Suppressor macrophage (primary cell): Measurements from ENCODE around the gene PTCD3.

Experiments used
- DNase-seq, 4 experiments: peaks; one replicate each; pipeline ENCODE4 v3.0.0-alpha.2; 2020 to 2022
- total RNA-seq, 17 experiments: gene quantifications; one replicate each; lab custom pipeline; 2026; ENCODE audit warnings: mixed read lengths in 6 of 17, inconsistent platforms in 3 of 17; lab: John Stamatoyannopoulos, UW

PTCD3 gene
- total RNA-seq = 23.7 to 105 (median 66.1) reads per million in 17 experiments

DNA sequence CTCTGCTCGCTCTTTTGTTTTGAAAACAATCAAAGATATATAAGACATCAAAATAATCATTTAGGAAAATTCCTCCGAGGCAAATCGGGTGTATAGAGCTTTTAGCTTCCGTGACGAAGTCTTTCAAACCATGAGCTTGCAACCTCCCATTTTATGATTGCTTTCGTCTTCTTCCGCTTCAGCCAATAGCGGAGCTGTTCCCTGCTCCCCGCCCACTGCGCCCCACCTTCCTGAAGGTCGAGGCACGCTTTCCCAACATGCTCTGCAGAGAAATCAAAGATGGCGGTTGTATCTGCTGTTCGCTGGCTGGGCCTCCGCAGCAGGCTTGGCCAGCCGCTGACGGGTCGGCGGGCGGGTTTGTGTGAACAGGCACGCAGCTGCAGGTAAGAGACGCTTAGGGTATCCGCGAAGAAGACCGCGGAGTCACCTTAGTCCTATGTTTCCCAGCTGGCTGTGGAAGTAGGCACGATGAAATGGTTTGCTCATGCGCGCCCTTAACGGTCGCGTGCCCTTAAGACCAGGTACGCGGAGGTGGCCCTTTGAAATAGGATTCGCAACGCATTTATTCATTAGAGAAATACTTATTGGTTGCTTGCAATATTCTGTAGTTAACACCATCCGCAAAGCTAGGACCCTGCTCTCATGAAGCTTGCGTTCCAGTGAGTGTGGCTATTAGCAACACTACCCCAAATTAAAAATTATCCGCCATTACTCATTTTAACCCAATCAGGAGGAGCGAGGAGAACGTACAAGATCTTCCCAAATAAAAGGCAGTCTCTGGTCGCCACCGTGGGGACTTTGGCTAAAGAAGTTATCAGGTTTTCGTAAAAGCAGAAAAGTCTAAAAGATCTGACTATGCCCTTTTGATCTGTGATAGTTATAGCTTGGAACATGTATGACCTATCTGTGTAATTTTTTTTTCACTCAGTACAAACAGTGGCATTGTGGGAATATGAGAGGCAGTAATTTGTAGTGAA is at the start of gene PTCD3:
TSS of gene PTCD3 (plus strand) at position 267 of the 977 bp plus-strand sequence. CDS start at position 280, 13 bp downstream.
- DNase-seq = peak; percentile 95 to 98 (median 98)

DNA sequence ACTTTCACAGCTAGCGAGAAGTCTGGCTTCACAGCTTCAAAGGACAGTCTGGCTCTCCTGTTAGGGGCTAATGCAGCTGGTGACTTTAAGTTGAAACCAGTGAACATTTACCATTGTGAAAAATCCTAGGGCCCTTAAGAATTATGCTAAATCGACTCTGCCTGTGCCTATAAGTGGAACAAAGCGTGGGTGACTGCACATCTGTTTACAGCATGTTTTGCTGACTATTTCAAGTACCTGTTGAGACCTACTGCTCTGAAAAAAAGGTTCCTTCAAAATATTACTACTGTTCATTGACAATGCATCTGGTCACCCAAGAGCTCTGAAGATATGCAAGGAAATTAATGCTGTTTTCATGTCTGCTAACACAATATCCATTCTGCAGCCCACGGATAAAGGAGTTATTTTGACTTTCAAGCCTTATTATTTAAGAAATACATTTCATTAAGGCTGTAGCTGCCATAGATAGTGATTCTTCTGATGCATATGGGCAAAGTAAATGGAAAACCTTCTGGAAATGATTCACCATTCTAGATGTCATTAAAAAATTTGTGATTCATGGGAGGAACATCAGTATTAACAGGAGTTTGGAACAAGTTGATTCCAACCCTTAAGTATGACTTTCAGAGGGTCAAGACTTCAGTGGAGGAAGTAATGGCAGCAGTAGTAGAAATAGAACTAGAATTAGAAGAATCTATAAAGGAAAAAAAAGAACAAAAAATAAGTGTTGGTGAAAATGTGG is 49.3 kb upstream of the PTCD3 start:
- no peak for DNase-seq

DNA sequence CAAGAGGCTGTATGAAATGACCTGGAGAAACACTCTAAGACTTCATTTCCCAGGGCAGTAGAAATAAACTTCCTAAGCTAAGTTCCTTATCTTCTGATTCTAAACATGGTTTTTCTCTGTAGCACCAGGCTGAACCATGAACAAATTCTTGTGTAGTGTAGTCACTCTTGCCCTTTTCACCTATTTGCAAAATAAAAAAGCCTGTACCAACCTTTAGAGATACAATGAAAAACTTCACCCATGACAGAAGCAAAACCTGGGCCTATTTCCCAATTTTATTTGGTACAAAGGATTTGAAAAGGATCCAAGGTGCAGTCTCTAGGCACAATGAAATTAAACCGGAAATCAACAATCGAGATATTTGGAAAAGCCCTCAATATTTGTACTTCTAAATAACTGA is 44.0 kb upstream of the PTCD3 start:
- DNase-seq = no peak

DNA sequence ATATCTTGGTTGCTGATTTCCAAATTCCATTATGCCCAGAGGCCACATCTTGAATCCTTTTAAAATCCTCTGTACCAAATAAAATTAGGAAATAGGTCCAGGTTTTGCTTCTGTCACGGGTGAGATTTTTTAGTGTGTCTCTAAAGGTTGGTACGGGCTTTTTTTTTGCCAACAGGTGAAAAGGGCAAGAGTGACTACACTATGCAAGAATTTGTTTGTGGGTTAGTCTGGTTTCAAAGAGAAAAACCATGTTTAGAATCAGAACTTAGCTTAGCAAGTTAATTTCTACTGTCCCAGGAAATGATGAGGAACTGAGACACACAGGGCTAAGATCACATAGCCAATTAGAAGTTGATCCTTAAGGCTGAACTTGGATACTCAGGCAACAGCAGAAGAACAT is 42.0 kb upstream of the PTCD3 start:
- no peak for DNase-seq

DNA sequence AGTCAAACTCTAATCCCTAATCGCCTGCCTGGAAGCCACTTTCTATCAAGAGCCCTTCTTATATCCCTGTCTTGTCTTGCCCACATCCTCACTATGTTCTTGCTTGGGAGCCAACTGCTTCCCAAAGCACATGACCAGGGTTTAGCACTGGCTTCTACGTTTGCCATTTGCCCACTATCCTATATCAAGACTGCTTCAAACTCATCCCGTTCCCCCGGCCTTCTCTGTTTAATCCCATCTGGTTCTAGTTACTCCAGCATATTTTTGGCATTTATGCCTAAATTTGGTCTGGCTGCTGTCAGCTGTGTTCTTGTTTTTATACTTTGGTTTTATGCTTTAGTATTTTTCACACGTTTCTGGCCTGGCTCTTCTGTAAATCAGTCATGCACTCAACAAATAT is 40.5 kb upstream of the PTCD3 start:
- no peak for DNase-seq

DNA sequence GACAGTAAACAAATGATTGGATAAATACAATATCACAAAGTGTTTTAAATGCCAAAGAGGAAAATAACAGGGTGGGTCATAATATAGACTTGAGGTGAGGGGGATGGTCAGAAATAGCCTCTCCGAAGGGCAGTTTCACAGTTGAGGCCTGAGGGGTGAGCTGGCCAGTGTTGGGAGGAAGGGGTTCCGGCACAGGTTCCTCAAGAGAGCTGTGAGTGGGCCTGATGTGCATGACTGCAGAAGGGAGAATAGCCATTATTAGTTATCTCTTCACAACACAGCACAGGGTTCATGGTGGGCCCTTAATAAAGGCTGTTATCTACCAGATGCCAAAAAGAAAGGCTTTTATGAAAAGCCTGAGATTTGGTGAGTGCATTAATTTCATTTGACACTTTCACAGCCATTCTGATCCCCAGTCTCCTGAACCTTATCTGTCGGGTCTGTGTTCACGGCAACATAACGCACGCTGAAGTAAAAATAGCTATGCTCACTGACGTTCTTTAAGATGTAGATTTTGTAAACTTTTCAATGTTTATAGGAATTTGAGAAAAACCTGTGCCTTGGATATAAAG is 39.9 kb upstream of the PTCD3 start:
- no peak for DNase-seq

DNA sequence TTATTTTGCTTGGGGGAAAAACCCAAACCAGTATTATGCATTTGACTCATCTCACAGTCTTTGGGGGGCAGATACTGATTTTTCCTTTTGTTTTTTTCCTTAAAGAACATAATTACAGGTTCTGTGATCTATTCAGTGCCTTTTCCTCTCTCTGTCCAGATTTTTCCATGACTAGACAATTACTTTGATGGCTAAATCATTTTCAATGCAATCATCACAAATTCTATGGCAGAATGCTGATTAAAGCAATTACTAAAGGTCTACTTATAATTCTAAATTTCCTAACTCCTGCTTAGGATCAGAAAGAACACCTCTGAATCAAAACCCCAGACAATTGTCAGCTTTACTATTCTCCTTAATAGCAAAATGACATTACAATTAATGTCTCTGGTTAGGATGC is 39.1 kb upstream of the PTCD3 start:
- DNase-seq = no peak

DNA sequence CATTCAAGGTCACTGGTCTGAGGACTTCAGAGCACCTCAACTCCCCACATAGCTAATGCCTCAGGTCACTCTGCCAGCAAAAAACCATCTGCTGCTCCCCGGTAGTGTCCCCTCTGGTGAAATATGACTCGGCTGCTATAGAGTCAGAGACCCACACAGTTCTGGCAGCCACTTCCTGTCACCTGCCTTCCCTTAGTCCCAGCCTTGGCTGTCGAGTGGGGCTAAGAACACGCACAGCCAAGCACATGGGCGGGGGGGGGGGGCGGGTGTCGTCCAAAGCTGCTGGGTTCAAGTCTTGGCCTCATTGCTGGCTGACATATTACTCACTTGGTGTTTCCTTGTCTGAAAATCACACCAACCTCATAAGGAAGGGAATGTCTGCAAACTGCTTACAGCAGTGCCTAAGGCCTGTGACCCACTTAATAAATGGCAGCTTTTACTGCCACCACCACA is 37.9 kb upstream of the PTCD3 start:
- peak; percentile 26 to 62 (median 60) for DNase-seq

DNA sequence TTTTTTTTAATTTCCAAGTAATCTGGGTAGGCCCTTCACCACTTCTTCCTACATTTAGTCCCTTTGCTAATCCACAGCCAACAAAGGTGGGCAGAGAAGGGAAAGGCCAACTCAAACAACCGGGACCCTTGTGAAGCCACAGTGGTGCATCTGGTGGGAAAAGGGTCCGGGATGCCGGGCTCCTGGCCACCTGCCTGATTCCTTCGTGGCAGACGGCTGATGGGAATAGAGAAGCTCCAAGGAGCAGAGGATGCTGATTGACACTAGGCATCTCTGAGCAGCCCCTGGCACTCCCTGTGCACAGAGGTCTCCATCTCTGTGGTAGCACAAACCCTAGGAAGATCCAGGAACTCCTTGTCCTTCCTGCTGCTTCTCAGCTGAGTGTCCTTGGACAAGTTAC is 37.4 kb upstream of the PTCD3 start:
- no peak for DNase-seq

DNA sequence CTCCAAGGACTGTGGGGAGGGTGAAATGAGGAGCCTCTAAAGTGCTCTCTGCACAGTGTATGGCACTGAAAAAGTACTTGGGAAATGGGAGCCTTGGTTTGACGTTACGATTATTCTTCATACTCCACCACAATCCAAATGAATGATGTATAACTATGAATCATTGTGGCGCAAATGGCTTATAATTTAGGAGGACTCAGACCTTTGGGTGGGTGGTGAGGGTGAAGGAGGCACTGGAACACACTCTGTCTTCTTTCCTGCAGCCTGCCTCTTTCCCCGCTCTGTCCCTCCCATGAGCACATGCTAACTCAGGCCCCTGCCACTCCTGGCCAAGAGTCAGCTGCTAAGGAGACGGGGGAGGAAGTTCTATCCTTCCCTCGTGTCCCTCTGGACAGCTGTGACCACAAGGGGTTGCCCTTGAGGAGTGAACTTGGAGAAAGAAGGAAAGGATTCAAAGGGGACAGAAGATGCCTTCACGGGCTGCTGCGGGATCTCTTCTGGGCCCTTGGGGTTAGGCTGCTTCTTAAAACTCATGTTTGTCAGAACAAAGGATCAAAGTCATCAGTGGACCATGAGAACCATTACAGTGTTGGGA is 36.8 kb upstream of the PTCD3 start:
- DNase-seq = peak; percentile 27 to 55 (median 50)

DNA sequence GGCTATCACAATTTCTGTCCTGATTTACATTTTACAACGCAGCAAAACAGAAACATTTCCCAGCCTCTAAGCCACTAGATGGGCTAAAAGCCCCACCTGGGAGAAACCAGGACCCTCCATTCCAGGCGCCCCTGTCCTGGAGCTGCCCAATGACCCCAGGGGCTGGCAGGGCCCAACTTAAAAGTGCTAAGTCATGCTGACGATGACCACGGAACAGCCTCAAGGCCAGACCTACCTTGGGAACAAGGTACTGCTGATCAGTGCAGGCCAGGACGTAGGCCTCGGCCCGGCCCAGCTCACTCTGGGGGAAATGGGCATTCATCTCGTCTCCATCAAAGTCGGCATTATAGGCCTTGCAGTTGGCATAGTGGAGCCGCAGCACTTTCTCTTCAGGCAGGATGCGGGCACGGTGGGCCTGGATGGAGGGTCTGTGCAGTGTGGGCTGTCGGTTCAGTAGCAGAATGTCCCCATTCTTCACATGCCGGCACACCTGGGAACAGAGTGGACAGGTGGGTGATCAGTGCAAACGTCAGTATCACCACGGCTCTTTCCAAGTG is 36.2 kb upstream of the PTCD3 start:
- no peak for DNase-seq

DNA sequence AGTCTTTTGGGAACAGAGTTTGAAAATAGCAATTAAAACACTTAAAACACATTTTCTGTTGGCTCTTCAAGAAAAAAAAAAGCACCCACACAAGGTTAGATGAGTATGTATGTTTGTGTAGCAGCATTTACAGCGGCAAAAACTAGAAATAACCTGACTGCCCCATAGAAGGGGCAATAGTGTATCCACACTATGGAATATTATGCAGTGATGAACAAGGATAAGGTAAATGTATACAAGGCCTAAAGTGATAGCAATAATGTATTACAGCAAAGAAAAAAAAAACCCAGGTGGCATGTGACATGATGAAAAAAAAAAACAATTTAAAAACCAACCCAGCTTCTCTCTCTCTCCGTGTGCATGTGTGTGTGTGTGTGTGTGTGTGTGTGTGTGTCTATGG is 35.2 kb upstream of the PTCD3 start:
- no peak for DNase-seq

DNA sequence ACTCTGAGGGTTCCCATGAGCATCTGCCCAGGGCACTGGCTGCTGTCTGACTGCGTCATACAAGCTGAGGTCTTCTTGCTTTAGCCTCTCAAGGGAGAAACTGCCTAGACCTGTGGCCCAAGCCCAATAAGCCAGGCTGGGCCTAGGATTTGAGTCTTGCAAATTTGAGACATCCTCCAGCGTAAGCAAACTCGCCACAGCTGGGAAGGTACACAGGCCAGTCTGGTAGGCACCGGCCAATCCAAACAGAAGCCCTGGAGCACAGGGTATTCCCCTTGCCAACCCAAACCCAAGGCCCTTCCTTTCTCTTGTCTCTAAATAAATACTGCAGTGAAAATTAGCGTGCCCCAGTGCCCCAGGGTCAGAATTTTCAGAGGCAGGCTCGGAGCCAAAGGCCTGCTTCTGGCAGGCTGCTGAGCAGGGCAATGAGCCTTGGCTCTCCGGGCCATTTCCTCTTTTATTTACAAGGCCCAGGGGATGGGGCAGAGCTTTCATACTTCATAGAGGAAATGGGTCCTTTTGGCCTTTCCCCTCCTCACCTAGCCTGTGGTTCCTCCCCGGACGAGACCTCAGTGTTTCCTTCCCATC is 33.7 kb upstream of the PTCD3 start:
- peak; percentile 75 to 85 (median 78) for DNase-seq

DNA sequence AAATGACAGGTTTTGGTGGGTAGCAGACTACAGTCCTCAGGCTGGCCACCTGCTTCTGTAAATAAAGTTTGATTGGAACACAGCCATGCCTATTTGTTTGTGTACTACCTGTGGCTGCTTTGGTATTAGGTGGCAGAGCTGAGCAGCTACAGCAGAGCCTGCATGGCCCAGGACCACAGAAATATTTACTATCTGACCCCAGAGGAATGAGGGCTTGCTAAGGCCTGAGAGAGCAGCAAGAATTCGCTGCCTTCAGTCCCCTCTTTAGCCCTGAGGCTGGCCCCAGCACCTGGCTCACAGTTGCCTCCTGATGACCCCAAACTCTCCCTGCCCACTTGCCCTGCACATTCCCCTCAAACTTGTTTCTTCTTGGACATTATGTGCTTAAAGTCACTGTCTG is 32.8 kb upstream of the PTCD3 start:
- no peak for DNase-seq

DNA sequence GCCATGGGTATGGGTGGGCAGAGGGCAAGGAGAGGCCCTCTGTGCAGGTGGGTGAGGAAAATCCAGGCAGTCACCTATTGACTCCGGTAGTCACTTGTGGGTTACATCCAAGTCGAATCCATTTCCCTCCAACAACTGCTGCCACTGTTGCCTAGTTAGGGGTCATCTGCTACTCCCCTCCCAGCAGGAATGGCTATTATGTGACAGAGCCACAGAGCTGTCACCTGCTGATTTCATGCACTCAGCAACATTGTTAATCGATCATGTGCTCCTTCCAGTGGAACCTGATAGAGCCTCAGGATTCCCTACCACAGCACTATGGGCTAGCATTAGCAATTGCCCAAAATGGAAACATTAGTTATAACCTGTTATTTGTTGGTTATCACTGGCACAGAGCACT is 31.8 kb upstream of the PTCD3 start:
- no peak for DNase-seq

DNA sequence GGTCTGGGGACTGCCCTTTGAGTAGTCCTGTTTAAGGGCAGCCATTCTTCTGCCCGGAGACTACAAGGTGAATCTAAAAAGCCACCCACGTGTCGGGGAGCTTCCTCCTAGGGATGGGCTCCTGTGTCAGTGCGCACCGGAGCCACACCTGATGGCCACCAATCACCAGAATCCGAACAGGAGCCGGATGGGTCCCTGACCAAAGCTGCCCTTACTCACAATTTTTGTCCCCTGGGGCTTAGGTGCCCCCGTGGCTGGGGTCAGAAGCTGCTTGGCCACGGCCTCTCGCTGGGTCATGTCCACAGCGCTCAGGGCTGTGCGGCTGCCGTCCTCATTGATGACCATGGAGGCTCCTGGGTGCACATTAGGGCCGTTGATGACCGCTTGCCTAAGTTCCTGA is 31.2 kb upstream of the PTCD3 start:
- DNase-seq = no peak

DNA sequence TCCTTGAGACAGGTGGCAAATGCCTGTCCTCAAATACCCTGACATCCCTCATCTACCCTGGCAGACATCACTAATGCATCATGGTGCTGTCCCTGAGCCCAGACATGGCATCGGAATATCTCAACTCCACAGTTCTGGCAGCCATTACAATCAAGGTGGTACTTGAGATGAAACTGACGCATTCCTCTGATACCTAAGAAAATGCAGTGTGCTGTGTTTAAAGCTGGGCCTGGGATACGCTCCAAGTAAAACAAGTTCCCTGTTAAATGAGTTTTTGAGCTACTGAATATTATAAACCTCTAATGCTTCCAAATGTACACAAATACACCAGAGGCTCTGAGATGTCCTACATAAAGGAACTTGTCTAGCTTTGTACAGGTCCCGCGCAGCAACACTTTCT is 30.1 kb upstream of the PTCD3 start:
- DNase-seq = no peak

DNA sequence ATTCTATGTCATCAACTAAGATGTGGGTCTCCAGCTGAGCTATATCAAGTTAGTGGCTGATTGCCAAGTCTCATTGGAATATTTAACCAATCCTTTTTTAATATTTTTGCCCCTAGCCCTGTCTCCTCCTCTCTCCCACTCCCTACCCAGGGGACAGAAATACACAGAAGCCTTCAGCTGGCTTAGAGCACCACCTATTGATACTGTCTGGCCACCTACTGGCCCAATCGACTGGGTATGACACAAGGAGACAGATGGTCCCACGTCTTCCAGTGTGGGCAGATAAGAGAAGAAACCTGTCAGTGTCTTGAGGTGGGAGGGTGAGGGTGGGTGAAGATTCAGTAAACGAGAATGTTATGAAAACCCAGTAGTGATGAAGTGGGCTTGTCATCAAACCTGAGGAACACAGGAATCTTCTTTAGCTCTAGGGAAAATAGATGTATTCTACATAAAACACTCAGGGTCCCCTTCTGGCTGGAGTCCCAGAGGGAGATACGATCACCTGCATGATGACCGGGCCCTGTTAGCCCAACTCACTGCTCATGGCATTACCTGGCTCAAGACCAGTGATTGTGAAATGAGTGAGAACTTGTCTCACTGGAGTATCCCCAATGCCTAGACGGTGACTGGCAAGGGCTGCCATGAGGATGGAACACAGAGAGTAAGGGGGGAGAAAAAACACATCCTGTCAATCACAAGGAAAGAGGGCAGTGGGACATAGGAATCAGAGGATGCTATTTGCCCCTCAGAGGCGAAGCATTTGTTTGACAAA is 27.1 kb upstream of the PTCD3 start:
- DNase-seq = peak; percentile 57 to 70 (median 68)

DNA sequence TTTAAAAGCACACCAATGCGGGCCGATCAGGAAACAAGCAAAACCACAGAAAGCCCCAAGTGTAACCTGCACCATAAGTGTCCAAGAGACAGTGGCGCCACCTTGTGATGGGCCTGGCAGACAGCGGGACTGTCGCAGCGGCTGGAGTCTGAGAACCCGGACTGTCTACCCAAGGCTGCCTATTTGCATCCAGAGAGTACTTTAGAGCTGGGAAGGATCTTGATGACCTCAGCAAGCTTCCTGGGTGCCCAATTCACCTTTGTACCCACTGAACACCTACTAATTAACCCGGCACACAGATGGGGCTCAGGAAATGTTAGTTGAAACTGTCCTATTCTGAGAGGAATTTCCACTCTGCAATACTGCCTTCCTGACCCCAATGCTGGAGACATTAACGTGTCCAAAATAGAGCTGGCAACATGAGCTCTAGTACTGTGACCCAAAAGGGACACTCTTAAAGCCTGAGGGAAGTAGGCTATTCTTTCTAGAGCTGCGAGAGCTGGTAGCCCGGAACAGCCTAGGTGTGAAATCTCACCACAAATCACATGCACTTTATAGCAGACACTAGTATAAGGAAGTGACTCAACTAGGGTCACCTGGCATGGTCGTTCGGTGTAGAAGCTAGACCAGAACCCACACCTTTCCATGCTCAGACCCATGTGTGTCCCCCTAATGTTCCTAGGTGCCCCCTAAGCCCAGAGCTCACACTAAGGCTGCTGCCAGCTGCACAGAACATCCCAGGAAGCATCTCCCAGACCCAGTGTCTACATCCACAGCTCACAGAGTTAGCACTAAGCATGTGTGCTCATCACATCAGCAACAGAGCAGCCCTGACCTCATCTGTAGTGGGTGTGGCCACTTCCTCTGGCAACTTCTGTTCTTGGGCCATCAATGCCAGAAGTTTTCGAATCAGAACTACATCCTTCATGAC is 25.8 kb upstream of the PTCD3 start:
- DNase-seq = peak; percentile 79 to 89 (median 85)

DNA sequence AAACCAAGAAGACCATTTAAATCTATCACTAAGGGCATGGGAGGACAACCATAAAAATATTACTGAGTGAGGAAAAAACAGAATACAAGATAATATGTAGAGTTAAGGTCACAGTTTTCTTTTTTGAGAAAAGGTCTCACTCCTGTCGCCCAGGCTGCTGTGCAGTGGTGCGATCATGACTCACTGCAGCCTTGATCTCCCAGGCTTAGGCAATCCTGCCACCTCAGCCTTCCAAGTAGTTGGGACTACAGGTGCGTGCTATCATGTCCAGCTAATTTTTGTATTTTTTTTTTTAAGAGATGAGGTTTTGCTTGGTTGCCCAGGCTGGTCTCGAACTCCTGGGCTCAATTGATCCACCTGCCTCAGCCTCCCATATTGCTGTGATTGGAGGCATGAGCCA is 24.3 kb upstream of the PTCD3 start:
- no peak for DNase-seq
